ENCODE results near the gene ZNF511.

ZNF511 gene

GRCh38 chr10:133336577-133337369 is 28.1 kb downstream of the ZNF511 start, which contains the start of gene CALY:
TSS of gene CALY (minus strand) at chr10:133336896. CDS start at chr10:133328989, 7,907 bp downstream.
- DNase-seq = peak; percentile 88 to 91

- no peak for DNase-seq
Measured at GRCh38 chr10:133337370-133337725, 28.6 kb downstream of the ZNF511 start.

- no peak for DNase-seq
Measured at GRCh38 chr10:133338080-133339071, 29.7 kb downstream of the ZNF511 start.

GRCh38 chr10:133339708-133340380 is 31.1 kb downstream of the ZNF511 start:
- no peak for DNase-seq

GRCh38 chr10:133341983-133342382 is 33.3 kb downstream of the ZNF511 start:
- no peak for DNase-seq

GRCh38 chr10:133342942-133343341 is 34.2 kb downstream of the ZNF511 start:
- no peak for DNase-seq

GRCh38 chr10:133343558-133343957 is 34.8 kb downstream of the ZNF511 start:
- DNase-seq = no peak

- no peak for DNase-seq
Measured at GRCh38 chr10:133344236-133344635, 35.5 kb downstream of the ZNF511 start.

- no peak for DNase-seq
Measured at GRCh38 chr10:133346413-133346812, 37.7 kb downstream of the ZNF511 start.

GRCh38 chr10:133347710-133348517 is 39.2 kb downstream of the ZNF511 start:
- DNase-seq = no peak

GRCh38 chr10:133349160-133349568 is 40.5 kb downstream of the ZNF511 start:
- DNase-seq = no peak

GRCh38 chr10:133349577-133350011 is 40.9 kb downstream of the ZNF511 start:
- no peak for DNase-seq

GRCh38 chr10:133350283-133350949 is 41.7 kb downstream of the ZNF511 start:
- no peak for DNase-seq

- no peak for DNase-seq
Measured at GRCh38 chr10:133350950-133351329, 42.2 kb downstream of the ZNF511 start.

GRCh38 chr10:133351408-133352318 is 42.9 kb downstream of the ZNF511 start:
- no peak for DNase-seq

- no peak for DNase-seq
Measured at GRCh38 chr10:133353202-133353959, 44.7 kb downstream of the ZNF511 start.

- DNase-seq = no peak
Measured at GRCh38 chr10:133353988-133354605, 45.4 kb downstream of the ZNF511 start.

GRCh38 chr10:133354672-133355240 is 46.0 kb downstream of the ZNF511 start:
- no peak for DNase-seq

GRCh38 chr10:133355266-133355665 is 46.6 kb downstream of the ZNF511 start:
- DNase-seq = no peak

Data from CD4-positive, alpha-beta T cell treated with Interferon alpha-2 for 1 hour (primary cell).